HepG2 (cell line): Measurements from ENCODE around the gene PLA2G2E. TPM values are rescaled to one million over a fixed set of nuclear protein-coding genes. Genes with fewer than 3 reads are reported as not detected.

Source experiments
- ATAC-seq: fragments of 200-7000 bp; cut with Tn5 transposase; 3 replicates; pipeline ENCODE4 v1.9.1; 2020; ENCODE audit warnings: mild to moderate bottlenecking, moderate library complexity
- BruUV-seq: library from RNA; stranded (reverse); fragments of 400-500 nt; replicated peaks from 2 replicates; lab custom pipeline; 2021; lab: Mats Ljungman, UMichigan
- CTCF ChIA-PET: fragments of 300-600 bp; formaldehyde crosslinking; extraction: SDS; loops from one replicate; lab custom pipeline; 2021; ENCODE audit warnings: low total read pairs, inconsistent platforms, low intra/inter-chr PET ratio; lab: Yijun Ruan, JAX
- POLR2A ChIA-PET: fragments of 350-600 bp; sonication (Branson Sonifier 250); formaldehyde crosslinking; loops from one replicate; lab custom pipeline; 2020; ENCODE audit warnings: antibody characterized with exemption, inconsistent platforms; lab: Yijun Ruan, JAX
- DNase-seq: peaks from one replicate; pipeline ENCODE4 v3.0.0-alpha.2; 2015; ENCODE audit warnings: low spot score
- FAIRE-seq: peaks from 3 replicates; lab custom pipeline; 2011; peaks lifted over from hg19 to GRCh38; lab: Jason Lieb, UNC
- H2AFZ ChIP-seq: one replicate; pipeline ENCODE4 v1.6.1; 2011; ENCODE audit warnings: low read length, inconsistent platforms
- H3K27ac ChIP-seq: fragments of 300-600 bp; 3 replicates; pipeline ENCODE4 v1.8.0; 2011; ENCODE audit warnings: mixed run types, mild to moderate bottlenecking, mixed read lengths, low read length, inconsistent platforms; ENCODE audit not compliant: insufficient read depth; ENCODE audit errors: extremely low read length
- H3K27me3 ChIP-seq, 2 experiments: fragments of 200-600 bp in 1 of 2; 2 replicates in 1 of 2; 3 replicates in 1 of 2; pipeline versions ENCODE4 v1.6.0 to v1.8.0; 2011; ENCODE audit warnings: low read length in 2 of 2, mild to moderate bottlenecking in 2 of 2, moderate library complexity in 2 of 2, inconsistent platforms in 1 of 2; ENCODE audit not compliant: insufficient read depth in 2 of 2, control insufficient read depth in 1 of 2
- H3K36me3 ChIP-seq, 2 experiments: fragments of 200-600 bp in 1 of 2; replicated peaks in 1 of 2; 2 replicates in 1 of 2; 3 replicates in 1 of 2; pipeline versions ENCODE4 v1.5.1 to v1.8.0; 2011; ENCODE audit warnings: low read length in 2 of 2, inconsistent platforms in 1 of 2; ENCODE audit not compliant: insufficient read depth in 2 of 2, control insufficient read depth in 1 of 2
- H3K4me1 ChIP-seq: 2 replicates; pipeline ENCODE4 v1.5.1; 2012; ENCODE audit warnings: low read length, inconsistent platforms; ENCODE audit not compliant: insufficient read depth
- H3K4me2 ChIP-seq: 2 replicates; pipeline ENCODE4 v1.6.0; 2011; ENCODE audit warnings: low read depth, low read length, inconsistent platforms
- H3K4me3 ChIP-seq, 3 experiments: fragments of 200-600 bp in 1 of 3; sonication (generic), shearing (Covaris generic) in 1 of 3; replicated peaks in 1 of 3; 2 replicates each; pipeline ENCODE4 v1.5.1; 2011 to 2016; ENCODE audit warnings: low read length in 3 of 3, inconsistent platforms in 2 of 3, low read depth in 2 of 3, mild to moderate bottlenecking in 2 of 3, control low read depth in 1 of 3, mixed read lengths in 1 of 3; ENCODE audit not compliant: insufficient read depth in 1 of 3
- H3K79me2 ChIP-seq: one replicate; pipeline ENCODE4 v1.6.1; 2011; ENCODE audit warnings: low read length, inconsistent platforms; ENCODE audit not compliant: insufficient read depth
- H3K9ac ChIP-seq: 2 replicates; pipeline ENCODE4 v1.6.0; 2011; ENCODE audit warnings: mild to moderate bottlenecking, low read depth, low read length, inconsistent platforms; ENCODE audit not compliant: insufficient read depth
- H3K9me3 ChIP-seq: 2 replicates; pipeline ENCODE4 v1.5.1; 2012; ENCODE audit warnings: mild to moderate bottlenecking, low read length
- H4K20me1 ChIP-seq: 2 replicates; pipeline ENCODE4 v1.6.0; 2011; ENCODE audit warnings: inconsistent platforms, mild to moderate bottlenecking, low read length, moderate library complexity; ENCODE audit not compliant: insufficient read depth
- EHMT2 ChIP-seq: fragments of 200-600 bp; sonication (generic); IDR thresholded peaks from 2 replicates; pipeline ENCODE4 v1.7.0; 2017; ENCODE audit warnings: antibody characterized with exemption, low read depth, low read length, borderline replicate concordance
- GATAD2A ChIP-seq: IDR thresholded peaks from 2 replicates; pipeline ENCODE4 v1.6.1; 2016
- HMGA1 ChIP-seq: sonication (generic); formaldehyde crosslinking; conservative IDR thresholded peaks from 2 replicates; pipeline ENCODE4 v1.4.0; 2020; ENCODE audit warnings: missing genetic modification reagents
- KIAA2018 ChIP-seq: sonication (generic); formaldehyde crosslinking; IDR thresholded peaks from 2 replicates; pipeline ENCODE4 v1.5.0; 2020; ENCODE audit warnings: mild to moderate bottlenecking, missing genetic modification reagents, borderline replicate concordance
- MIER3 ChIP-seq: IDR thresholded peaks from 2 replicates; pipeline ENCODE4 v1.6.1; 2016; ENCODE audit warnings: missing compliant biosample characterization, borderline replicate concordance
- NFE2L2 ChIP-seq: fragments of 150-350 bp; IDR thresholded peaks from 2 replicates; pipeline ENCODE4 v1.6.1; 2014; ENCODE audit warnings: low read length
- SIN3B ChIP-seq: fragments of 150-350 bp; IDR thresholded peaks from 2 replicates; pipeline ENCODE4 v1.6.1; 2014; ENCODE audit warnings: low read length
- SMARCE1 ChIP-seq: fragments of 450-650 bp; IDR thresholded peaks from 2 replicates; pipeline ENCODE4 v1.6.1; 2017; ENCODE audit warnings: borderline replicate concordance
- ZNF274 ChIP-seq: sonication (generic); formaldehyde crosslinking; IDR thresholded peaks from 2 replicates; pipeline ENCODE4 v1.5.1; 2020; ENCODE audit warnings: mild to moderate bottlenecking, missing genetic modification reagents
- ZNF3 ChIP-seq: IDR thresholded peaks from 2 replicates; pipeline ENCODE4 v1.7.0; 2017; ENCODE audit warnings: inconsistent platforms
- ZNF563 ChIP-seq: sonication (generic); formaldehyde crosslinking; IDR thresholded peaks from 2 replicates; pipeline ENCODE4 v1.8.0; 2022; ENCODE audit warnings: mild to moderate bottlenecking, moderate library complexity, missing genetic modification reagents
- ZNF670 ChIP-seq: sonication (generic); formaldehyde crosslinking; IDR thresholded peaks from 2 replicates; pipeline ENCODE4 v1.8.0; 2022; ENCODE audit warnings: mild to moderate bottlenecking, missing genetic modification reagents, borderline replicate concordance
- ZNF891 ChIP-seq: sonication (generic); formaldehyde crosslinking; IDR thresholded peaks from 2 replicates; pipeline ENCODE4 v1.5.0; 2020; ENCODE audit warnings: mild to moderate bottlenecking, missing genetic modification reagents
- WGBS: methylation state at CpG from one replicate; pipeline ENCODE4 v1.1.6; 2017; ENCODE audit warnings: low lambda C conversion rate; 5-methylcytosine and 5-hydroxymethylcytosine counted together
- in situ Hi-C: cut with HindIII; loops from 2 replicates; pipeline ENCODE4 v1.10.0; 2017; ENCODE audit warnings: low pct_unique_long_range_greater_than_20kb; ENCODE audit not compliant: extremely low pct_ligation_motif_present
- intact Hi-C: fragments of 100-400 bp; cut with micrococcal nuclease; formaldehyde crosslinking; loops from one replicate; pipeline ENCODE4 v1.10.0; 2022; ENCODE audit not compliant: unreplicated experiment
- polyA plus RNA-seq, 8 experiments: library from polyadenylated mRNA; depleted of rRNA in 3 of 8; stranded (reverse) in 7 of 8; unstranded in 1 of 8; fragments of >200 nt; fragmentation: Illumina TruSeq in 4 of 8; extraction: Trizol in 4 of 8; gene quantifications; 2 replicates each; pipeline versions ENCODE4 v1.2.1 to v1.2.3, GENCODE V29; 2011 to 2016; ENCODE audit warnings: low read depth in 4 of 8, missing spikeins in 1 of 8, mixed read lengths in 1 of 8; ENCODE audit not compliant: insufficient read depth in 1 of 8
- total RNA-seq, 5 experiments: library from RNA; depleted of rRNA; stranded (reverse); fragments of >200 nt; fragmentation: Illumina TruSeq; extraction: Trizol; gene quantifications; 2 replicates each; pipeline ENCODE4 v1.2.3, GENCODE V29; 2016; ENCODE audit warnings: low read depth in 1 of 5

Gene PLA2G2E
- total and polyA plus RNA-seq, 2 of the 13 experiments (the other 11 are each of a cell fraction or from before 2014, with no cell fraction given), result not detected

- Histone ChIP-seq H2AFZ (no peak overlapping the region), H3K9me3 (no peaks in the 10 kb centered on the region), H4K20me1 (no peaks in the 10 kb centered on the region), H3K4me2 (no peak overlapping the region), H3K27ac (no peak overlapping the region), H3K36me3 (no peaks in the 10 kb centered on the region), H3K27me3 (no peaks in the 10 kb centered on the region), H3K79me2 (no peaks in the 10 kb centered on the region), H3K9ac (no peak overlapping the region), H3K4me1 (0 out of 2 replicates have a peak, but pooled peaks cover 6% of the 10 kb centered on the region), H3K4me3 (no peak overlapping the region)
- WGBS, result 77% methylated on average over 4 of the region's 9 CpGs
- BruUV-seq, result no TSS peak
- ATAC-seq, result no peak
- no peak for DNase-seq
- no peak for TF ChIP-seq NFE2L2
- TF ChIP-seq ZNF891, result no peak
- TF ChIP-seq GATAD2A (CRISPR knock-in tag), result no peak
- no peak for TF ChIP-seq ZNF670 (CRISPR knock-in tag)
- TF ChIP-seq MIER3 (CRISPR knock-in tag), result no peak
- no peak for TF ChIP-seq SMARCE1
- intact Hi-C loops (no loop called here), in situ Hi-C loops (no loop called here)
- CTCF ChIA-PET, result no interaction called here
- no peak for FAIRE-seq
- POLR2A ChIA-PET, result no interaction called here
Observed at GRCh38 chr1:19967808-19968207, 44.4 kb upstream of the PLA2G2E start.

- no peaks in the 10 kb centered on the region for H3K79me2 ChIP-seq
- ChIA-PET POLR2A (no interaction called here), CTCF (no interaction called here)
- H3K27ac ChIP-seq, result no peak overlapping the region
- 0 out of 2 replicates have a peak, but pooled peaks cover 6% of the 10 kb centered on the region for H3K4me1 ChIP-seq
- no peak for DNase-seq
- no peak for ATAC-seq
- no peaks in the 10 kb centered on the region for H3K36me3 ChIP-seq
- H3K27me3 ChIP-seq, result peaks cover 0 to 1% of the 10 kb centered on the region in 2 experiments; a peak in 2 of 5 replicates
- BruUV-seq, result no TSS peak
- intact Hi-C loops (no loop called here), in situ Hi-C loops (no loop called here)
- no peaks in the 10 kb centered on the region for H3K9me3 ChIP-seq
- H4K20me1 ChIP-seq, result no peaks in the 10 kb centered on the region
- FAIRE-seq, result no peak
- H2AFZ ChIP-seq, result no peak overlapping the region
- WGBS, result 43% methylated on average over 2 of the region's 2 CpGs
- no peak overlapping the region for H3K4me3 ChIP-seq
- H3K4me2 ChIP-seq, result no peak overlapping the region
- H3K9ac ChIP-seq, result no peak overlapping the region
- no peak for TF ChIP-seq ZNF3 (CRISPR knock-in tag)
- no peak for TF ChIP-seq KIAA2018
- no peak for TF ChIP-seq HMGA1 (CRISPR knock-in tag)
- no peak for TF ChIP-seq SIN3B
- TF ChIP-seq ZNF274 (CRISPR knock-in tag), result no peak
- TF ChIP-seq EHMT2, result no peak
- TF ChIP-seq ZNF563 (CRISPR knock-in tag), result no peak
Observed at GRCh38 chr1:19964542-19964941, 41.1 kb upstream of the PLA2G2E start.
